Endothelial cell of umbilical vein (primary cell): Measurements from ENCODE around the gene CNGB1.

Experiments used
- EZH2 ChIP-seq: IDR thresholded peaks from 2 replicates; pipeline ENCODE4 v1.6.1; 2012; ENCODE audit warnings: borderline replicate concordance, low read depth, mild to moderate bottlenecking, moderate library complexity, low read length, inconsistent platforms; ENCODE audit not compliant: severe bottlenecking
- TF ChIP-seq, protein P1 (sequence below), 2 donors: IDR thresholded peaks; 1 replicate in 1 of 2; 2 replicates in 1 of 2; pipeline ENCODE4 v1.5.1; 2011; ENCODE audit warnings: low read length in 2 of 2, mild to moderate bottlenecking in 2 of 2, moderate library complexity in 2 of 2, control low read depth in 1 of 2, inconsistent platforms in 1 of 2, low read depth in 1 of 2; ENCODE audit not compliant: insufficient read depth in 1 of 2; ENCODE audit errors: extremely low read depth in 1 of 2

DNA sequence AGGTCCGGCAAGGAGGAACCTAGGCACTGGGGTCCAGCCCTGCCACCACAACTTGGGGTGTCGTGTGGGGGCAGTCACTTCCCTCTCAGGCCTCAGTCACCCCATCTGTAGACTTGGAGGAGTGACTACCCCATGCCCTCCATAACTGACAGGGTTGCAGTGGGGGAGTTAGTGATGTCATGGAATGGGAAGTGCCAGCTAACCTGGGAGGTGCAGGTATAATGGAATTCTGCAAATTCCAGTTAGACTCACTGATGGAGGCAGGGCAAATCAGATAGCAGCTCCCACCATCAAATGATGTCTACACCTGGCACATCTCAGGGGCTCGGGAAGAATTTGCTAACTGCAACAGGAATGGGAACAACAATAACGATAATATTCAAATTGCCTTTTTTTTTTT, 72.9 kb downstream of the CNGB1 start:
- no peak for TF ChIP-seq EZH2
- TF ChIP-seq, protein P1, sequence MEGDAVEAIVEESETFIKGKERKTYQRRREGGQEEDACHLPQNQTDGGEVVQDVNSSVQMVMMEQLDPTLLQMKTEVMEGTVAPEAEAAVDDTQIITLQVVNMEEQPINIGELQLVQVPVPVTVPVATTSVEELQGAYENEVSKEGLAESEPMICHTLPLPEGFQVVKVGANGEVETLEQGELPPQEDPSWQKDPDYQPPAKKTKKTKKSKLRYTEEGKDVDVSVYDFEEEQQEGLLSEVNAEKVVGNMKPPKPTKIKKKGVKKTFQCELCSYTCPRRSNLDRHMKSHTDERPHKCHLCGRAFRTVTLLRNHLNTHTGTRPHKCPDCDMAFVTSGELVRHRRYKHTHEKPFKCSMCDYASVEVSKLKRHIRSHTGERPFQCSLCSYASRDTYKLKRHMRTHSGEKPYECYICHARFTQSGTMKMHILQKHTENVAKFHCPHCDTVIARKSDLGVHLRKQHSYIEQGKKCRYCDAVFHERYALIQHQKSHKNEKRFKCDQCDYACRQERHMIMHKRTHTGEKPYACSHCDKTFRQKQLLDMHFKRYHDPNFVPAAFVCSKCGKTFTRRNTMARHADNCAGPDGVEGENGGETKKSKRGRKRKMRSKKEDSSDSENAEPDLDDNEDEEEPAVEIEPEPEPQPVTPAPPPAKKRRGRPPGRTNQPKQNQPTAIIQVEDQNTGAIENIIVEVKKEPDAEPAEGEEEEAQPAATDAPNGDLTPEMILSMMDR (IDR thresholded peaks at IDR 0.05; ENCODE audit: extremely low read depth in 1 of 2, insufficient read depth in 1 of 2, low read depth in 1 of 2, low read length in 2 of 2): no peak
